GM23248 (cell line): ENCODE measurements around the gene ERC2. TPM values are rescaled to one million over a fixed set of nuclear protein-coding genes. Genes with fewer than 3 reads are reported as not detected.

Source experiments
- DNase-seq: peaks from one replicate; pipeline ENCODE4 v3.0.0-alpha.2; 2015
- H2AFZ ChIP-seq: fragments of 200-600 bp; sonication (generic); 2 replicates; pipeline ENCODE4 v1.6.1; 2016; ENCODE audit warnings: antibody characterized with exemption
- H3F3A ChIP-seq: fragments of 200-600 bp; sonication (generic); 2 replicates; pipeline ENCODE4 v1.6.1; 2016; ENCODE audit warnings: mild to moderate bottlenecking, antibody characterized with exemption, mixed run types; ENCODE audit not compliant: insufficient read depth
- H3K27ac ChIP-seq: fragments of 200-600 bp; sonication (generic); 2 replicates; pipeline ENCODE4 v1.5.1; 2016; ENCODE audit warnings: mild to moderate bottlenecking
- H3K27me3 ChIP-seq: fragments of 200-600 bp; sonication (generic); replicated peaks from 2 replicates; pipeline ENCODE4 v1.6.1; 2016; ENCODE audit warnings: mild to moderate bottlenecking; ENCODE audit not compliant: insufficient read depth
- H3K36me3 ChIP-seq: fragments of 200-600 bp; sonication (generic); 2 replicates; pipeline ENCODE4 v1.6.1; 2016; ENCODE audit warnings: low read depth, mild to moderate bottlenecking
- H3K4me1 ChIP-seq: fragments of 200-600 bp; sonication (generic); 2 replicates; pipeline ENCODE4 v1.6.1; 2016; ENCODE audit warnings: mild to moderate bottlenecking; ENCODE audit not compliant: insufficient read depth
- H3K4me2 ChIP-seq: fragments of 200-600 bp; sonication (generic); one replicate; pipeline ENCODE4 v1.6.1; 2016; ENCODE audit warnings: mild to moderate bottlenecking; ENCODE audit not compliant: unreplicated experiment
- H3K4me3 ChIP-seq: fragments of 200-600 bp; sonication (generic); 2 replicates; pipeline ENCODE4 v1.5.1; 2016; ENCODE audit warnings: mild to moderate bottlenecking
- H3K79me2 ChIP-seq: fragments of 200-600 bp; sonication (generic); 2 replicates; pipeline ENCODE4 v1.6.1; 2016; ENCODE audit warnings: mild to moderate bottlenecking; ENCODE audit not compliant: insufficient read depth
- H3K9ac ChIP-seq: fragments of 200-600 bp; sonication (generic); 2 replicates; pipeline ENCODE4 v1.6.1; 2016; ENCODE audit warnings: mild to moderate bottlenecking
- H3K9me2 ChIP-seq: fragments of 200-600 bp; sonication (generic); 2 replicates; pipeline ENCODE4 v1.6.1; 2016; ENCODE audit warnings: mixed run types, mild to moderate bottlenecking, moderate library complexity; ENCODE audit not compliant: insufficient read depth
- H3K9me3 ChIP-seq: fragments of 200-600 bp; sonication (generic); one replicate; pipeline ENCODE4 v1.6.1; 2017; ENCODE audit warnings: low read depth
- H4K20me1 ChIP-seq: fragments of 200-600 bp; sonication (generic); 2 replicates; pipeline ENCODE4 v1.6.0; 2016; ENCODE audit not compliant: insufficient read depth
- EZH2 ChIP-seq: fragments of 200-600 bp; sonication (generic); IDR thresholded peaks from 2 replicates; pipeline ENCODE4 v1.6.1; 2018; ENCODE audit warnings: antibody characterized with exemption, mild to moderate bottlenecking; ENCODE audit not compliant: insufficient read depth, poor library complexity, severe bottlenecking
- EZH2phosphoT487 ChIP-seq: fragments of 200-600 bp; sonication (generic); IDR thresholded peaks from 2 replicates; pipeline ENCODE4 v1.6.1; 2018; ENCODE audit warnings: antibody characterized with exemption, moderate library complexity, mild to moderate bottlenecking, low read depth; ENCODE audit not compliant: insufficient read depth
- WGBS, 2 experiments: methylation state at CpG; one replicate each; pipeline ENCODE4 v1.1.6; 2015 to 2017; ENCODE audit warnings: low lambda C conversion rate in 2 of 2, low coverage in 1 of 2; ENCODE audit errors: missing lambda C conversion rate in 2 of 2; 5-methylcytosine and 5-hydroxymethylcytosine counted together
- in situ Hi-C: fragments of 300-500 bp; cut with MboI; formaldehyde crosslinking; loops from 2 replicates; pipeline ENCODE4 v1.15.0; 2020
- polyA plus RNA-seq: library from polyadenylated mRNA; unstranded; fragments of >200 nt; fragmentation: Nextera tagmentation; extraction: Ambion mirVana; gene quantifications from 2 replicates; pipeline ENCODE4 v1.2.1, GENCODE V29; 2016
- total RNA-seq: library from RNA; depleted of rRNA; stranded (reverse); fragments of >200 nt; shearing (Covaris generic); gene quantifications from 2 replicates; pipeline ENCODE4 v1.2.3, GENCODE V29; 2014

The ERC2 gene
- total and polyA plus RNA-seq, 2 experiments from 2014 or later: not detected

DNA sequence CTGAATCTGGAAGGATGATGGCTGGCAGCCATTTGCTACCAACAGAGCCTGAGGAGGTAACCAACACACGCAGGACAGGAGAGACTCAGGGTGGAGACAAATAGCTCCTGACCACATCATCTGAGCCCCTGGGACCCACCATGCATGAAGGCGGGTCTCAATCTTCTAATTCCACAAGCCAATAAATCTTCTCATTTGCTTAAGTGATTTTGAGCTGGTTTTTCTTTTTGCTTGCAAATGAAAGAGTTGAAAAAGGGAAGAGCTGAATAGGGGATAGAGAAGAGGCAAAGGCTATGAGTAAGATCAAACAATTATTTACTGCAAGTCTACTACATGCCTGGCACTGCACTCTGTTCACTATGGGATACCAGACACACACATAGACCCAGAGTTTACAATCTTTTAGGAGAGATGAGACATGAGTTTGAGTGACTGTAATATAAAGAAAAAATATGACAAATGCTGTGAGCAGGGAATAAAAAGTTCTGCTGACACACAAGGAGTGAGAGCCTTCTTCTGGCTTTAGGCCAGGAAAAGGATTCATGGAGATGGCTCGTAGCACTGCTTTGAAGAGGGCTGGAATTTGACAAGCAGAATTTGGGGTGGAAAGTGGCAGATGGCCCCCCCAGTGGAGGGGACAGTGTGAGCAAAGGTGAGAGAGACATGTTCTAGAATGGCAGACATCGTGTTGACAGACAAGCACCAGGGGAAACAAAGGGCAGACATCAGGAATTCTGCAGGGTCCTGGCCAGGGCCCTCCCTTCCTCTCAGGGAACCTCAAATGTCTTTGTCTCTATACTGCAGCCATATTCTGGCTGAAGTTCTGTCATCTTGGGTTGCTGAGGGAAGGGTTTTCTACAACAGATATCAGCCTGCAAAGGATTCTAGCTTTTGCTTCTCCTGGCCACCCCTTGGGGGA, 911.4 kb downstream of the ERC2 start:
- Histone ChIP-seq H3K9ac (no peak overlapping the region), H3K27ac (no peak overlapping the region), H3K27me3 (no peaks in the 10 kb centered on the region), H4K20me1 (no peaks in the 10 kb centered on the region), H3K9me2 (no peaks in the 10 kb centered on the region), H2AFZ (no peak overlapping the region), H3K4me1 (peaks cover 9% of the 10 kb centered on the region; the same call in 1 of the 2 replicates), H3K4me2 (no peak overlapping the region), H3K79me2 (no peaks in the 10 kb centered on the region), H3F3A (peaks cover 7% of the 10 kb centered on the region), H3K4me3 (no peak overlapping the region), H3K9me3 (no peaks in the 10 kb centered on the region), H3K36me3 (no peaks in the 10 kb centered on the region)
- no peak for TF ChIP-seq EZH2phosphoT487
- peak; percentile 58 for DNase-seq
- in situ Hi-C loops: no loop called here
- WGBS, 2 experiments: 39 to 41% methylated on average over 4 of the region's 4 CpGs

DNA sequence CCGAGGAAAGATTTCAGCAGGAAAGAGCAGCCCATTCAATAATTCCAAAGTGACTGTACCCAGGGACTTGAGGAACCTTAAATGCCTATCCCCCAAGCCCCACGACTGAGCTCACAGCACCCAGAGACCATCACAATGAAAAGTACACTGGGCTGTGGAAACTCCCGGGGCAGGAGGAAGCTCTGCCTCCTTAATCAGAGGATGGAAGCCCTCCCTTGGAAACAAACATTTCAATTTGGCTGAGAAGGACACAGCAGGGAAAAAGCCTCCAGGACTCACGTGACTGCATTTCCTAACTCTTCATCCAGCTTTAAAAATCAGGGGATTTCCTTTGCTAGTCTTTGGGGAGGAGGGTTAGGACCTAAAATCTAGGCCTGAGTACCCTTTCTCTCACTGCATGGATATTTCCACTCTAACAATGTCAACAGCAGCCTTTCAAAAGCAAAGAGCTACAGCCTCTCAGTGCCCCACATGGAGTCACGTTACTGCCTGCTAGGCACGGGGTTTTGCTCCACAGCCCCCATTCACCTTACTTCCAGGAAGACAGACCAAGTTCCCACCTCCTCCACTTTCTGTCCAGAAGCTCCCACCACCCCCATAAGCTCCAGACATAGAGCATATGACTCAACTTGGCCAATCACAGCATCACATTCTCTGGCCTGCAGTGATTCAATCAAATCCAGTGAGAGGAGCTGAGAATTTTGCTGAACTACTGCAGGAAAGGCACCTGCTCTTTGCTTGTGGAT, 912.2 kb downstream of the ERC2 start:
- in situ Hi-C loops: no loop called here
- no peaks in the 10 kb centered on the region for H3K36me3 ChIP-seq
- no peaks in the 10 kb centered on the region for H3K9me2 ChIP-seq
- H3K4me2 ChIP-seq: no peak overlapping the region
- H3K4me3 ChIP-seq: no peak overlapping the region
- no peaks in the 10 kb centered on the region for H3K27me3 ChIP-seq
- no peaks in the 10 kb centered on the region for H4K20me1 ChIP-seq
- no peak overlapping the region for H2AFZ ChIP-seq
- no peaks in the 10 kb centered on the region for H3K9me3 ChIP-seq
- no peak overlapping the region for H3K27ac ChIP-seq
- DNase-seq: peak; percentile 16
- H3K4me1 ChIP-seq: peaks cover 9% of the 10 kb centered on the region; the same call in 1 of the 2 replicates
- no peak overlapping the region for H3K9ac ChIP-seq
- H3K79me2 ChIP-seq: no peaks in the 10 kb centered on the region
- peaks cover 7% of the 10 kb centered on the region for H3F3A ChIP-seq
- 43 to 46% methylated on average over 6 of the region's 6 CpGs for WGBS, 2 experiments
- no peak for TF ChIP-seq EZH2
- TF ChIP-seq EZH2phosphoT487: no peak

DNA sequence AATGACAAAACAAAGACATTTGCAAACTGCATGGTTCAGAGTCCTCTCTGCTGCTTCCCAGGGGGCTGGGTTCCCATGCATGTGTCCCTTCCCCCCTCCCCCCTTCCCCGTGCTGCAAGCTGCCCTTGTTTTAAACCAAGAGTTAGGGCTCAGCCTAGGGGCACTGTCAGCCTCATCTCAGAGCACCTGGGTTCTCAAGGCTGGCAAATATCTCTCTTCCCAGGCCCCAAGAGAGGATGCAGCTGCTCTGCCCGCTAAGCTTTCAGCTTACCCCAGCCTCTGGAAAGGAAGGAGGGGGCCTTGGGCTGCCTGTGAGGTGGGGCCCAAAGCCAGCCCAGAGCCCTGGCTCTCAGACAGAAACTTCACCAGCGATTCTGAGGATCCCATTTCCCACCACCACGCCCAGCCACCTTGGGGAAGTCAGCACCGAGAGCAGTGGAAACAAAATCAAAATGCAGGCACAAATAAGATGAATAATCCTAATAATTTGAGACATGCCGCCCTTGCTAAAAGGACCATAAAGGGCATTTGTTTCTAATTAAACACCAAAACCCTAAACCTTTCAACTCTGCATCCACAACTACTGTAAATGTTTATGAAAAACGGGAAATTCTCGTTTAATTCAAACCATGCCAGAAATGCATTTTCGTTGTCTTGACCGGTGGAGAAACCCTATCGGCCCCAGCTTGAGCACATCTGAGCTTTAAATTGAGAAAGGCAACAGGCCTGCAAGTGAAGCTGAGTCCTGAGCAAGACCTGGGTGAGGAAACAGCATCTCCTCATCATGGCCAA, 913.4 kb downstream of the ERC2 start:
- Histone ChIP-seq H3K27me3 (no peaks in the 10 kb centered on the region), H3K36me3 (no peaks in the 10 kb centered on the region), H3K9me2 (no peaks in the 10 kb centered on the region), H3K27ac (no peak overlapping the region), H3K4me1 (peaks cover 9% of the 10 kb centered on the region; the same call in 1 of the 2 replicates), H3K4me3 (no peak overlapping the region), H3K9ac (no peak overlapping the region), H3K4me2 (no peak overlapping the region), H2AFZ (no peak overlapping the region), H3K9me3 (no peaks in the 10 kb centered on the region), H3F3A (peaks cover 7% of the 10 kb centered on the region), H4K20me1 (no peaks in the 10 kb centered on the region), H3K79me2 (no peaks in the 10 kb centered on the region)
- in situ Hi-C loops: no loop called here
- 59 to 67% methylated on average over 10 to 11 of the region's 11 CpGs for WGBS, 2 experiments
- no peak for DNase-seq
- TF ChIP-seq EZH2phosphoT487 (no peak), EZH2 (no peak)

DNA sequence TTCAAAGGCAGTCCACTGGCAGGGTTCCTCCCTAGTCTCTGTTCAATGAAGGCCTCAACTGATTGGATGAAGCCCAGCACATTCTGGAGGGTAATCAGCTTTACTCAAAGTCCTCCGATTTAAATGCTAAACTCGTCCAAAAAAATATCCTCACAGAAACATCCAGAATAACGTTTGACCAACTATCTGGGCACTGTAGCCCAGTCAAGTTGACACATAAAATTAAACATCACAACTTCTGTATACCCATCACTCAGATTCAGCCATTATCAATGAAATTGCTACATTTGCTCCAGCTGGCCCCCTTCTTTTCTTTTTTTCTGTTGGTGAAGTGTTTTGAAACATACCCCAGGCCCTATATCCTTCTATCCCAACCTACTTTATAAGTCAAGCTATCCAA, 916.6 kb downstream of the ERC2 start:
- WGBS, 2 experiments: 53 to 56% methylated on average over 3 of the region's 3 CpGs
- no peaks in the 10 kb centered on the region for H3F3A ChIP-seq
- no peaks in the 10 kb centered on the region for H3K27me3 ChIP-seq
- no peaks in the 10 kb centered on the region for H3K9me3 ChIP-seq
- H3K9ac ChIP-seq: no peak overlapping the region
- no peaks in the 10 kb centered on the region for H3K79me2 ChIP-seq
- no peaks in the 10 kb centered on the region for H3K36me3 ChIP-seq
- no peaks in the 10 kb centered on the region for H3K4me1 ChIP-seq
- in situ Hi-C loops: no loop called here
- no peak overlapping the region for H2AFZ ChIP-seq
- H3K9me2 ChIP-seq: no peaks in the 10 kb centered on the region
- TF ChIP-seq EZH2phosphoT487 (no peak), EZH2 (no peak)
- no peak overlapping the region for H3K4me3 ChIP-seq
- H3K4me2 ChIP-seq: no peak overlapping the region
- no peak for DNase-seq
- H3K27ac ChIP-seq: no peak overlapping the region
- H4K20me1 ChIP-seq: no peaks in the 10 kb centered on the region
